H1 (cell line): ENCODE results near the gene ZNF433. TPM values are rescaled to one million over a fixed set of nuclear protein-coding genes. Genes with fewer than 3 reads are reported as not detected.

ENCODE experiments used
- BCL11A ChIP-seq, 2 experiments: IDR thresholded peaks; one replicate each; pipeline ENCODE4 v1.6.1; 2011; ENCODE audit warnings: low read depth in 2 of 2, low read length in 2 of 2, mild to moderate bottlenecking in 2 of 2
- CBX5 ChIP-seq: fragments of 300-800, 300-1000 bp; sonication (generic); IDR thresholded peaks from 2 replicates; pipeline ENCODE4 v1.7.1; 2016; ENCODE audit warnings: antibody characterized with exemption, low read length, low read depth
- CHD1 ChIP-seq: IDR thresholded peaks from 2 replicates; pipeline ENCODE4 v1.6.1; 2012; ENCODE audit warnings: low read depth, low read length, improper control_type of control experiment
- CTBP2 ChIP-seq: IDR thresholded peaks from 2 replicates; pipeline ENCODE4 v1.7.0; 2011; ENCODE audit warnings: borderline replicate concordance, mild to moderate bottlenecking, moderate library complexity, mixed read lengths, low read length; ENCODE audit not compliant: insufficient read depth, insufficient read length
- EGR1 ChIP-seq: IDR thresholded peaks from 2 replicates; pipeline ENCODE4 v1.6.1; 2011; ENCODE audit warnings: low read depth, low read length, borderline replicate concordance
- FOSL1 ChIP-seq: IDR thresholded peaks from 2 replicates; pipeline ENCODE4 v1.6.1; 2011; ENCODE audit warnings: mild to moderate bottlenecking, low read depth, low read length, moderate library complexity; ENCODE audit not compliant: insufficient read depth
- GTF2F1 ChIP-seq: IDR thresholded peaks from 2 replicates; pipeline ENCODE4 v1.6.1; 2012; ENCODE audit warnings: low read depth, low read length, improper control_type of control experiment, borderline replicate concordance
- HDAC2 ChIP-seq, 2 experiments: fragments of 300-600 bp in 1 of 2; sonication (generic) in 1 of 2; IDR thresholded peaks; 2 replicates each; pipeline ENCODE4 v1.6.1; 2011 to 2012; ENCODE audit warnings: low read depth in 2 of 2, low read length in 2 of 2, mild to moderate bottlenecking in 2 of 2, moderate library complexity in 2 of 2, borderline replicate concordance in 1 of 2, inconsistent platforms in 1 of 2
- JUND ChIP-seq: IDR thresholded peaks from 2 replicates; pipeline ENCODE4 v1.6.1; 2011; ENCODE audit warnings: mild to moderate bottlenecking, improper control_type of control experiment, low read length
- KDM1A ChIP-seq: fragments of 200-600, 300-600 bp; sonication (generic); IDR thresholded peaks from 2 replicates; pipeline ENCODE4 v1.7.1; 2016; ENCODE audit warnings: mild to moderate bottlenecking, low read length, borderline replicate concordance
- NRF1 ChIP-seq: IDR thresholded peaks from 2 replicates; pipeline ENCODE4 v1.6.1; 2011; ENCODE audit warnings: mild to moderate bottlenecking, low read depth, low read length, improper control_type of control experiment
- POLR2AphosphoS5 ChIP-seq: IDR thresholded peaks from 2 replicates; pipeline ENCODE4 v1.6.1; 2011; ENCODE audit warnings: low read depth, low read length
- SAP30 ChIP-seq: fragments of 300-600 bp; sonication (generic); IDR thresholded peaks from 2 replicates; pipeline ENCODE4 v1.7.1; 2012; ENCODE audit warnings: low read length, moderate library complexity, mild to moderate bottlenecking, inconsistent platforms; ENCODE audit not compliant: insufficient read depth, insufficient replicate concordance
- SIN3A ChIP-seq, 2 experiments: IDR thresholded peaks in 1 of 2; conservative IDR thresholded peaks in 1 of 2; 2 replicates each; pipeline ENCODE4 v1.6.1; 2011 to 2012; ENCODE audit warnings: low read length in 2 of 2, improper control_type of control experiment in 1 of 2, low read depth in 1 of 2, mild to moderate bottlenecking in 1 of 2
- SIRT6 ChIP-seq: IDR thresholded peaks from one replicate; pipeline ENCODE4 v1.7.1; 2012; ENCODE audit warnings: low read length, inconsistent platforms
- polyA plus RNA-seq, 7 experiments: library from polyadenylated mRNA; depleted of rRNA in 3 of 7; stranded (reverse) in 5 of 7; unstranded in 2 of 7; fragments of >200 nt in 5 of 7; fragments of 200-250 nt in 2 of 7; gene quantifications; 1 replicate in 5 of 7; 2 replicates in 1 of 7; 4 replicates in 1 of 7; pipeline versions ENCODE4 v1.2.1 to v1.2.3, GENCODE V29; 2011 to 2013; ENCODE audit warnings: missing spikeins in 2 of 7, mixed read lengths in 2 of 7
- total RNA-seq: library from RNA; stranded (reverse); fragmentation: NEBNext Ultra II Directional; extraction: Animal tissue kit (Norgen Biotek cat#: 25700); gene quantifications from 2 replicates; pipeline ENCODE4 v1.2.1, GENCODE V29; 2021
- TF ChIP-seq, protein P1 (sequence below), 3 experiments: IDR thresholded peaks; 1 replicate in 2 of 3; 2 replicates in 1 of 3; pipeline versions ENCODE4 v1.5.1 to v1.6.1; 2011; ENCODE audit warnings: low read length in 3 of 3, mild to moderate bottlenecking in 3 of 3, inconsistent platforms in 2 of 3, low read depth in 1 of 3, moderate library complexity in 1 of 3; ENCODE audit not compliant: insufficient read depth in 1 of 3; ENCODE audit errors: control extremely low read depth in 1 of 3
- TF ChIP-seq, protein P2 (sequence below): IDR thresholded peaks from 2 replicates; pipeline ENCODE4 v1.6.1; 2011; ENCODE audit warnings: low read depth, mild to moderate bottlenecking, low read length; ENCODE audit not compliant: insufficient read depth
- TF ChIP-seq, protein P3 (sequence below): IDR thresholded peaks from 2 replicates; pipeline ENCODE4 v1.6.1; 2012; ENCODE audit warnings: low read length, inconsistent platforms

The ZNF433 gene
- total and polyA plus RNA-seq, 2 of the 8 experiments (the other 6 are each of a cell fraction or from before 2014, with no cell fraction given): 0.68 to 1.8 TPM

- TF ChIP-seq CTBP2: peak; percentile 77
- TF ChIP-seq HDAC2 (IDR thresholded peaks at IDR 0.05; ENCODE audit: borderline replicate concordance in 1 of 2, low read depth in 2 of 2, low read length in 2 of 2): no peak
- no peak for TF ChIP-seq EGR1
- TF ChIP-seq GTF2F1: peak; percentile 95
- TF ChIP-seq CHD1: no peak
- TF ChIP-seq BCL11A (IDR thresholded peaks at IDR 0.05; ENCODE audit: low read depth in 2 of 2, low read length in 2 of 2): no peak
- no peak for TF ChIP-seq SAP30
- no peak; a peak in 1 of 4 replicates for TF ChIP-seq SIN3A (conservative IDR thresholded peaks at IDR 0.05 in 1 of 2, IDR thresholded peaks at IDR 0.05 in 1 of 2; ENCODE audit: low read depth in 1 of 2, low read length in 2 of 2)
- TF ChIP-seq, protein P1, sequence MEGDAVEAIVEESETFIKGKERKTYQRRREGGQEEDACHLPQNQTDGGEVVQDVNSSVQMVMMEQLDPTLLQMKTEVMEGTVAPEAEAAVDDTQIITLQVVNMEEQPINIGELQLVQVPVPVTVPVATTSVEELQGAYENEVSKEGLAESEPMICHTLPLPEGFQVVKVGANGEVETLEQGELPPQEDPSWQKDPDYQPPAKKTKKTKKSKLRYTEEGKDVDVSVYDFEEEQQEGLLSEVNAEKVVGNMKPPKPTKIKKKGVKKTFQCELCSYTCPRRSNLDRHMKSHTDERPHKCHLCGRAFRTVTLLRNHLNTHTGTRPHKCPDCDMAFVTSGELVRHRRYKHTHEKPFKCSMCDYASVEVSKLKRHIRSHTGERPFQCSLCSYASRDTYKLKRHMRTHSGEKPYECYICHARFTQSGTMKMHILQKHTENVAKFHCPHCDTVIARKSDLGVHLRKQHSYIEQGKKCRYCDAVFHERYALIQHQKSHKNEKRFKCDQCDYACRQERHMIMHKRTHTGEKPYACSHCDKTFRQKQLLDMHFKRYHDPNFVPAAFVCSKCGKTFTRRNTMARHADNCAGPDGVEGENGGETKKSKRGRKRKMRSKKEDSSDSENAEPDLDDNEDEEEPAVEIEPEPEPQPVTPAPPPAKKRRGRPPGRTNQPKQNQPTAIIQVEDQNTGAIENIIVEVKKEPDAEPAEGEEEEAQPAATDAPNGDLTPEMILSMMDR (IDR thresholded peaks at IDR 0.05; ENCODE audit: control extremely low read depth in 1 of 3, insufficient read depth in 1 of 3, low read depth in 1 of 3, low read length in 3 of 3): peak in 2 of 3 experiments; percentile 13 to 14; a peak in 2 of 4 replicates
- TF ChIP-seq, protein P2, sequence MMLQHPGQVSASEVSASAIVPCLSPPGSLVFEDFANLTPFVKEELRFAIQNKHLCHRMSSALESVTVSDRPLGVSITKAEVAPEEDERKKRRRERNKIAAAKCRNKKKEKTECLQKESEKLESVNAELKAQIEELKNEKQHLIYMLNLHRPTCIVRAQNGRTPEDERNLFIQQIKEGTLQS: no peak
- no peak for TF ChIP-seq SIRT6
- TF ChIP-seq KDM1A: 0 out of 2 replicates have a peak, but pooled peaks have one; percentile 15
- peak; percentile 12; the same call in 1 of the 2 replicates for TF ChIP-seq JUND
- peak; percentile 98 for TF ChIP-seq POLR2AphosphoS5
- TF ChIP-seq, protein P3, sequence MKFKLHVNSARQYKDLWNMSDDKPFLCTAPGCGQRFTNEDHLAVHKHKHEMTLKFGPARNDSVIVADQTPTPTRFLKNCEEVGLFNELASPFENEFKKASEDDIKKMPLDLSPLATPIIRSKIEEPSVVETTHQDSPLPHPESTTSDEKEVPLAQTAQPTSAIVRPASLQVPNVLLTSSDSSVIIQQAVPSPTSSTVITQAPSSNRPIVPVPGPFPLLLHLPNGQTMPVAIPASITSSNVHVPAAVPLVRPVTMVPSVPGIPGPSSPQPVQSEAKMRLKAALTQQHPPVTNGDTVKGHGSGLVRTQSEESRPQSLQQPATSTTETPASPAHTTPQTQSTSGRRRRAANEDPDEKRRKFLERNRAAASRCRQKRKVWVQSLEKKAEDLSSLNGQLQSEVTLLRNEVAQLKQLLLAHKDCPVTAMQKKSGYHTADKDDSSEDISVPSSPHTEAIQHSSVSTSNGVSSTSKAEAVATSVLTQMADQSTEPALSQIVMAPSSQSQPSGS: no peak
- no peak for TF ChIP-seq FOSL1
- TF ChIP-seq NRF1: no peak; the same call in 1 of the 2 replicates
- no peak for TF ChIP-seq CBX5
These were observed 17.2 kb upstream of the ZNF433 start, which contains the start of gene ZNF878 (continued) for GRCh38 chr19:12052497-12053169.
